Caco-2 (cell line): ENCODE data around the gene LMF2. TPM values are rescaled to one million over a fixed set of nuclear protein-coding genes. Genes with fewer than 3 reads are reported as not detected.
"Not testable (repeated sequence)": the region's sequence is repeated elsewhere in the genome, so short reads cannot be mapped to it uniquely, and the experiment has no call there.

Source experiments
- BruUV-seq: library from RNA; stranded (reverse); fragments of 400-500 nt; replicated peaks from 2 replicates; lab custom pipeline; 2021; lab: Mats Ljungman, UMichigan
- CTCF ChIA-PET: fragments of 300-600 bp; sonication (Branson Sonifier 250); formaldehyde crosslinking; loops from one replicate; lab custom pipeline; 2022; ENCODE audit warnings: antibody characterized with exemption; lab: Charles Lee
- POLR2A ChIA-PET: fragments of 300-600 bp; sonication (Branson Sonifier 250); formaldehyde crosslinking; loops from one replicate; lab custom pipeline; 2022; ENCODE audit warnings: antibody characterized with exemption; lab: Charles Lee
- DNase-seq, 2 experiments: peaks; one replicate each; pipeline versions ENCODE4 v3.0.0 to v3.0.0-alpha.2; 2020 to 2022
- H3K27me3 ChIP-seq: replicated peaks from 2 replicates; pipeline ENCODE4 v1.6.0; 2011; ENCODE audit warnings: low read length; ENCODE audit not compliant: control insufficient read depth, insufficient read depth
- H3K36me3 ChIP-seq: 2 replicates; pipeline ENCODE4 v1.5.1; 2011; ENCODE audit warnings: low read length; ENCODE audit not compliant: control insufficient read depth, insufficient read depth
- H3K4me1 ChIP-seq: fragments of 250-450 bp; sonication (Bioruptor Pico); 2 replicates; pipeline ENCODE4 v1.5.1; 2020; ENCODE audit warnings: mild to moderate bottlenecking
- H3K4me3 ChIP-seq: 2 replicates; pipeline ENCODE4 v1.5.1; 2011; ENCODE audit warnings: low read depth, mild to moderate bottlenecking, control low read depth, low read length
- H3K9me3 ChIP-seq: fragments of 250-450 bp; sonication (Bioruptor Pico); 2 replicates; pipeline ENCODE4 v1.5.1; 2020; ENCODE audit warnings: mild to moderate bottlenecking, moderate library complexity
- H3K27ac Mint-ChIP-seq: one replicate; pipeline ENCODE4 v1.8.0; 2022; ENCODE audit warnings: mixed read lengths; ENCODE audit not compliant: unreplicated experiment
- H3K27me3 Mint-ChIP-seq: one replicate; pipeline ENCODE4 v1.8.0; 2022; ENCODE audit warnings: mixed read lengths; ENCODE audit not compliant: insufficient read depth, unreplicated experiment
- H3K36me3 Mint-ChIP-seq: one replicate; pipeline ENCODE4 v1.8.0; 2022; ENCODE audit warnings: mild to moderate bottlenecking, mixed read lengths; ENCODE audit not compliant: insufficient read depth, unreplicated experiment
- H3K4me1 Mint-ChIP-seq: one replicate; pipeline ENCODE4 v1.8.0; 2022; ENCODE audit warnings: low read depth, mixed read lengths; ENCODE audit not compliant: unreplicated experiment
- H3K4me3 Mint-ChIP-seq: one replicate; pipeline ENCODE4 v1.8.0; 2022; ENCODE audit warnings: mild to moderate bottlenecking, moderate library complexity, mixed read lengths; ENCODE audit not compliant: unreplicated experiment
- H3K9me3 Mint-ChIP-seq: one replicate; pipeline ENCODE4 v1.8.0; 2022; ENCODE audit warnings: mixed read lengths; ENCODE audit not compliant: unreplicated experiment
- CTCF ChIP-seq, 2 experiments: fragments of 200-600 bp in 1 of 2; IDR thresholded peaks; 1 replicate in 1 of 2; 2 replicates in 1 of 2; pipeline versions ENCODE4 v1.5.1 to v1.8.0; 2011 to 2022; ENCODE audit warnings: antibody characterized with exemption in 1 of 2, control low read depth in 1 of 2, inconsistent platforms in 1 of 2, low read depth in 1 of 2, low read length in 1 of 2, mild to moderate bottlenecking in 1 of 2, moderate library complexity in 1 of 2; ENCODE audit not compliant: insufficient read depth in 1 of 2, severe bottlenecking in 1 of 2, unreplicated experiment in 1 of 2
- intact Hi-C: fragments of 100-400 bp; cut with micrococcal nuclease; formaldehyde crosslinking; loops from one replicate; pipeline ENCODE4 v1.10.0; 2022; ENCODE audit not compliant: unreplicated experiment
- total RNA-seq: library from RNA; stranded (reverse); gene quantifications from 2 replicates; pipeline ENCODE4 v1.2.3, GENCODE V29; 2022

The LMF2 gene
- total RNA-seq, 1 experiment from 2014 or later = 68.8 TPM

- H3K4me3 ChIP-seq = no peak overlapping the region
- TF ChIP-seq CTCF (IDR thresholded peaks at IDR 0.05; ENCODE audit: insufficient read depth in 1 of 2, low read depth in 1 of 2, low read length in 1 of 2, severe bottlenecking in 1 of 2, unreplicated experiment in 1 of 2) = no peak
- POLR2A ChIA-PET = no interaction called here
- H3K4me1 ChIP-seq = peaks cover 17% of the 10 kb centered on the region
- no peak overlapping the region for H3K27ac Mint-ChIP-seq
- no peak overlapping the region for H3K4me3 Mint-ChIP-seq
- no peaks in the 10 kb centered on the region for H3K27me3 ChIP-seq
- H3K27me3 Mint-ChIP-seq = no peaks in the 10 kb centered on the region
- H3K4me1 Mint-ChIP-seq = peaks cover 14% of the 10 kb centered on the region
- H3K36me3 Mint-ChIP-seq = peaks cover 59% of the 10 kb centered on the region
- CTCF ChIA-PET = no interaction called here
- no TSS peak for BruUV-seq
- no peaks in the 10 kb centered on the region for H3K9me3 Mint-ChIP-seq
- intact Hi-C loops = no loop called here
- no peak for DNase-seq
- no peaks in the 10 kb centered on the region for H3K9me3 ChIP-seq
- no peaks in the 10 kb centered on the region for H3K36me3 ChIP-seq
These were observed 14.8 kb upstream of the LMF2 start for GRCh38 chr22:50522208-50522805.

- intact Hi-C loops = no loop called here
- no peak overlapping the region for H3K27ac Mint-ChIP-seq
- H3K27me3 ChIP-seq = no peaks in the 10 kb centered on the region
- H3K9me3 ChIP-seq = no peaks in the 10 kb centered on the region
- no peak overlapping the region for H3K4me3 ChIP-seq
- peaks cover 59% of the 10 kb centered on the region for H3K36me3 Mint-ChIP-seq
- no peak for TF ChIP-seq CTCF (IDR thresholded peaks at IDR 0.05; ENCODE audit: insufficient read depth in 1 of 2, low read depth in 1 of 2, low read length in 1 of 2, severe bottlenecking in 1 of 2, unreplicated experiment in 1 of 2)
- peaks cover 12% of the 10 kb centered on the region for H3K4me1 ChIP-seq
- no peak for DNase-seq
- BruUV-seq = no TSS peak
- no peaks in the 10 kb centered on the region for H3K27me3 Mint-ChIP-seq
- H3K9me3 Mint-ChIP-seq = no peaks in the 10 kb centered on the region
- no peaks in the 10 kb centered on the region for H3K36me3 ChIP-seq
- ChIA-PET POLR2A (no interaction called here), CTCF (no interaction called here)
- H3K4me3 Mint-ChIP-seq = no peak overlapping the region
- peaks cover 8% of the 10 kb centered on the region for H3K4me1 Mint-ChIP-seq
These were observed 14.2 kb upstream of the LMF2 start for GRCh38 chr22:50521710-50522109.

- intact Hi-C loops = no loop called here
These were observed 13.4 kb upstream of the LMF2 start for GRCh38 chr22:50520826-50521453.

GRCh38 chr22:50520184-50520583, 12.7 kb upstream of the LMF2 start:
- CTCF ChIA-PET, H3K4me3 ChIP-seq, H3K4me1 Mint-ChIP-seq, H3K4me1 ChIP-seq, DNase-seq, BruUV-seq, H3K4me3 Mint-ChIP-seq, POLR2A ChIA-PET, H3K27ac Mint-ChIP-seq, H3K9me3 ChIP-seq, H3K9me3 Mint-ChIP-seq, intact Hi-C loops, H3K36me3 ChIP-seq, H3K27me3 Mint-ChIP-seq, H3K27me3 ChIP-seq: not testable (repeated sequence)
- H3K36me3 Mint-ChIP-seq = peaks cover 53% of the 10 kb centered on the region

More at GRCh38 chr22:50520826-50521453, 13.4 kb upstream of the LMF2 start:
- Histone ChIP-seq H3K36me3 (peaks cover 2% of the 10 kb centered on the region; the same call in 1 of the 2 replicates), H3K27me3 (no peaks in the 10 kb centered on the region), H3K9me3 (no peaks in the 10 kb centered on the region), H3K4me1 (peaks cover 9% of the 10 kb centered on the region; the same call in 1 of the 2 replicates), H3K4me3 (no peak overlapping the region)
- DNase-seq = peak in 1 of 2 experiments; percentile 30
- ChIA-PET POLR2A (no interaction called here), CTCF (no interaction called here)
- no peak overlapping the region for H3K27ac Mint-ChIP-seq
- no peaks in the 10 kb centered on the region for H3K27me3 Mint-ChIP-seq
- H3K4me1 Mint-ChIP-seq = peaks cover 8% of the 10 kb centered on the region
- H3K9me3 Mint-ChIP-seq = no peaks in the 10 kb centered on the region
- no peak overlapping the region for H3K4me3 Mint-ChIP-seq
- BruUV-seq = no TSS peak
- peaks cover 53% of the 10 kb centered on the region for H3K36me3 Mint-ChIP-seq
- TF ChIP-seq CTCF (IDR thresholded peaks at IDR 0.05; ENCODE audit: insufficient read depth in 1 of 2, low read depth in 1 of 2, low read length in 1 of 2, severe bottlenecking in 1 of 2, unreplicated experiment in 1 of 2) = no peak
